Measurements from ENCODE around the gene PDGFD.

PDGFD gene

DNA sequence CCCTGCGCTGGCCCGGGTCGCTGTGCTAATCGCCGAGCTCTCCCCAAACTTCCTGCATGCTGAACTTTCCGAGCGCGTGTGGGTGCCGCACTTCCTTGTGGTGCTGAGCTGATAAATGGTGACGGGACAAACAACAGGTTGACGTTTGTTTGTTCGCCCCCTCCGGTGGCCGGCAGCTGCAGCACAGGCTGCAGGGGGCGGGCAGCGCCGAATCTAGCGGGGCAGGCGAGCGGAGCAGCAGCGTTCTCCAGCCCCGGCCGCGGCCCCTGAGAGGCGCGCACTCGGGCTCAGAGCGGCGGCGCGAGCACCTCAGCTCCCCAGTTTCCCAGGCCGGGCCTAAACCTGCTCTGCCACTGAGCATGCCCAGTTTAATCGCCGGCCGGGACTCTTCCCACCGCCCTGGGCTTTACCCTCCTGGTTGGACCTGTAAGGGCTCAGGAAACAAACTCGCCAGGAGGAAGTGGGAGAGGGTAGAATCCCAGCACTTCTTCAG, at the start of gene PDGFD:
TSS of gene PDGFD (minus strand) at position 120 of the 493 bp plus-strand sequence.
- no peak for DNase-seq (ENCODE audit: extremely low read depth in 1 of 2, low read depth in 1 of 2)

DNA sequence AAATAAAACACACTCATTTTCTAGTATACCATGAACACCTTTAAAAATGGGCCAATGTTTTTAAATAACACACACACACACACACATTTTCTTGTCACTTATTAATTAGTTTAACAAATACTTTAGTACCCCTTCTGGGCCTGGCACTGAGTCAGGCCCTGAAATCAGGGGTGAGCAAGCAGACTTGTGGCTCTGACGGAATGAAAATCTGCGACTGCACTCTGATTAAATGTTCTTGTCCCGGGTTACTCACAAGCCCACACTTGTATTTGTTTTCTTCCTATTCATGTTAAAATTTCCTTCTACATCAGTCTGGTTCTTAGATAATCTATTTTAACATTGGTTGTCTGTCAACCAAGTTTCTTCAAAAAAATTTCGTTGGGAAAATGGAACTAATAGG, 43.0 kb upstream of the PDGFD start:
- no peak for DNase-seq (ENCODE audit: extremely low read depth in 1 of 2, low read depth in 1 of 2)

DNA sequence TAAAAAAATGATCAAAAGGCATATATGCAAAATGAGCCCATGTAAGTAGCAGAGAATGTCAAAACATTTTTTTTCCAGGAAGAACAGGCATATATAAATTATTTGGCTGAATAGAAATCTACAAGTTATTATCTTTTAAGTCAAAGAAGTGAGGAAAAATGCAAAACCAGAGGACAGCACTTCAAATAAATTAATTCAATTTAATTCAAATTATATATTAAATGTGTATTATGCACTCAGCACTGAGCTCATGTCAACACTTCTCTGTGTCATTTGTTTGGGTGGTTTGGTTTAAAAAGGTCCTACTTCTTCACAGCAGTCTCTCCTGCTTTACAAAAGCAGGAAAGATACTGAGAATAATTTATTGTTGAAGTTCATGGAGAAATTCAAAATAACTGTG, 41.9 kb upstream of the PDGFD start:
- DNase-seq (ENCODE audit: extremely low read depth in 1 of 2, low read depth in 1 of 2) = no peak

DNA sequence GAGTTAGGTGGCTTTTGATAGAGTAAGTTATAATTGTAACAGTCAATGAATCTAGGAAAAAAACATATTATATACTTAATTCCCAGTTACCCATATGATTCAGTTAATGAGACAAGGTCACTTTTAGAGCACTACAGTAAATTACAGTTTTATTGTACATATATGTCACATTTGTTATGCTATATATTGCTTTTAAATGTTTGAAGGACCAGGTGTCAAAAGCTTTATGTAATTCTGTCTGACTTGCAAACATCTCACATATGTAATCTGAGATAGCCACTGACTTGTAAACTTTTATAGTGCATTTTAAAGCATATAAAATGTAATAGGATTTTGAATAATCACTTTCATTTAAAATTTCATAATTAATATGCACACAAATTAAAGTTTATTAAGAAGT, 36.7 kb upstream of the PDGFD start:
- DNase-seq (ENCODE audit: extremely low read depth in 1 of 2, low read depth in 1 of 2) = no peak

GRCh38 chr11:104199053-104199452, 35.1 kb upstream of the PDGFD start:
- DNase-seq (ENCODE audit: extremely low read depth in 1 of 2, low read depth in 1 of 2) = no peak

DNA sequence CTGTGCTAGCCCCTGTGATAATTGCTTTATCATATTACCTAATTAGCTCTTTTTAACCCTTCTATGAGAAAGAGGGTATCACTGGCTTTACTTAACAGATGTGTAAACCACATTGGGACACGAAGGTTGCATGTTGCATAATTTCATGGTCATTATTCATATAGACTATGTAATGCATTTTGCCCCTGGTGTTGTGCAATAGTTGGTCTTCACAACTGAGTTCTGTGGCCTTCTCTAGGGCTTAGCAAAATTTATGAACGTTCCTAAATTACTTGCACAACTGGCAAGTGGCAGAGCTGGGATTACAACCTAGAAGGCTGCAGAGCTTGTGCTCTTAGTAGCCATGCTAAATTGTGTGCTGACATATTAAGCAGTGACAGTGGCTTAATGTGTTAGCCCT, 34.6 kb upstream of the PDGFD start:
- DNase-seq (ENCODE audit: extremely low read depth in 1 of 2, low read depth in 1 of 2) = no peak

- no peak for DNase-seq (ENCODE audit: extremely low read depth in 1 of 2, low read depth in 1 of 2)
Observed at GRCh38 chr11:104191124-104191523, 27.2 kb upstream of the PDGFD start.

DNA sequence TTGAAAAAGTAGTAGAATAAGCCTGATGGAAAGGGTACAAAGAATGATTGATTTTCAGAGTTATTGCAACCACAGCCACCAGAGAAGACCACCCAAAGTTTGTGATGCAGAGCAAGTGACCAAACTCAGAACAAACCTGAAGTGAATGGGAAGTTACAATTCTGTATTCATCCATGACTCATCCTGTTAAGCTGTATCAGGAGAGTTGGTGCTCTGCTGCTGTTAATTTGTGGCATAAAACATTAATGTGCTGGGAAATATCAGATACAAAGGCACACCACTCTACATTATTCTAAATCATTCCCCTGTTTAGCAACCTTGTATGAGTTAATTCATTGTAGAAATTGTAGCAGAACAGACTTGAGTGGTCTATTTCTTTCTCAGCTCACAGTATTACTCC, 19.6 kb upstream of the PDGFD start:
- DNase-seq (ENCODE audit: extremely low read depth in 1 of 2, low read depth in 1 of 2) = no peak

DNA sequence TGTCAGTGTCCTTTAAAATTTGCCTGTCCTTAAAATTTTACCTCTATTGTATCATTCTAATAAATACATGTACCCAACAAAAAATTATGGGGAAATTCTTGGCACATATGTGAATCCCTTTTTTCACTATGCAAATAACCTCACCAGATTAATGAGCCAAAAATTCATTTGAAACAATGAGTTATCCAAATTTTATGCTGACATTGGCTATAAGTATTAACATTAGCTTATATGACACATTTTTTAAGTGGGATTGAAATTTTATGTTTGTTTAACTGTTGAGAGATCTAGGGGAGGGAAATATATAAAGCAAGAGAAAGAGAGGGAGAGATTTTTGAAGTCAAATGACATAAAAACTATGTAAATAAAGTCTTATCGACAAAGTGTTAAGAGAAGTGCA, 11.8 kb upstream of the PDGFD start:
- no peak for DNase-seq (ENCODE audit: extremely low read depth in 1 of 2, low read depth in 1 of 2)

- no peak for DNase-seq (ENCODE audit: extremely low read depth in 1 of 2, low read depth in 1 of 2)
Observed at GRCh38 chr11:104169091-104169490, 5.1 kb upstream of the PDGFD start.

DNA sequence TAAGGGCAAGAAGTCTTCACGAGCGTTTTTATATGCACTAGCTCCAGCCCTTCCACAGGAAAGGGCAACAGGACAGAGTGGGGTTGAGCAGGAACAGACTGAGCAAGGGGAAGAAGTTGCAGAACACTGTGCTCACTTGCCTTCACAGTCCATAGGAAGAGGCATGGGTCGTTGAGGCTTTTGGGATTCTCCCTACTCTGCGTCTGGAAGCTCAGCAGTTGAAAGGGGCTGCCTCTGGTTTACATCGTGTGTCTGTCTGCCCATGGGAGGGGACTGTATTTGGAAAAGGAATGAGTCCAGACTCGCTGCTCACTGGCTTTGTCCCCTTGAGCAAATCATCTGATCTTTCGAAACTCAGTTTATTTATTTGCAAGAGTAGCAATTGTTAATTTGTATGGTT, 1.1 kb upstream of the PDGFD start:
- DNase-seq (ENCODE audit: extremely low read depth in 1 of 2, low read depth in 1 of 2) = no peak

DNA sequence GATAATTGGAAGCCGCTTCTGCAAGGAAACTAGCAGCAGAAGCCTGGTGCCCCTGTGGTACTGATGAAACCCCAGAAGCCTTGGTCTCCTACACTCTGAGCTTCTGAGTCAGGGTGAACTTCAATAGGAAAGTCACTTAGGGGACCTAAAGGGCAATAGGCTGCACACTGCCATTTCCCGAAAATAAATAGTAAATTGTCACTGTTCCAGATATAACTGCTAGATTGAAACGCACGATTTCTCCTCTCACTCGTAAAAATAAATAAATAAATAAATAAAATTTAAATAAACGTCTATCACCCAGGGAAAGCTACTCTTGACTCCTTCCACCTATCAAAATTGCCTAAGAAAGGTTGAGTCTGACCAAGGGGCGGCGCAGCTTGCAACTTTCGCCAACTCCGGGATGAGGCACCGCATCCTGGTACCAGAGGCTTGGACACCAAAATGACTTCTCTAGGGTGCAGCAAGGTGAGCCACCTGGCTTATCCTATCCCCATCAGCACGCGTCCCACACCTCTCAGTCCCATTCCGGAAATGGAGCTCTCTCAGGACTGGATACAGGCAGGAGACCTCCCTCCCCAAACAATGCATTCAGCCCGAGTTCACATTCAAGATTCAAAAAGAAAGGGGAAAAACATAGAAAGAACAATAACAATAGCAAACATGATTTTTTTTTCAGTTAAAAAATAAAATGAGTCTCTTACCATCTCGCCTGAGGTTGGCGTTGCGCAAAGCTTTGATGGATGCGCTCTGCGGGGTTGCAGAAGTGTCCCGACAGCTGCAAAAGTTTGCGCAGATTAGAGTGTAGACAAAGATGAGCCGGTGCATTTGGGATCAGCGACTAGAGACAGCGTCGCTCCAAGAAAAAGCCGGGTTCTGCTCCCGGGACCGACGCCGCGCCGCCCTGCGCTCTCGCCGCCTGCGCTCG, 583 bp downstream of the PDGFD start:
- DNase-seq (ENCODE audit: extremely low read depth in 1 of 2, low read depth in 1 of 2) = no peak

DNA sequence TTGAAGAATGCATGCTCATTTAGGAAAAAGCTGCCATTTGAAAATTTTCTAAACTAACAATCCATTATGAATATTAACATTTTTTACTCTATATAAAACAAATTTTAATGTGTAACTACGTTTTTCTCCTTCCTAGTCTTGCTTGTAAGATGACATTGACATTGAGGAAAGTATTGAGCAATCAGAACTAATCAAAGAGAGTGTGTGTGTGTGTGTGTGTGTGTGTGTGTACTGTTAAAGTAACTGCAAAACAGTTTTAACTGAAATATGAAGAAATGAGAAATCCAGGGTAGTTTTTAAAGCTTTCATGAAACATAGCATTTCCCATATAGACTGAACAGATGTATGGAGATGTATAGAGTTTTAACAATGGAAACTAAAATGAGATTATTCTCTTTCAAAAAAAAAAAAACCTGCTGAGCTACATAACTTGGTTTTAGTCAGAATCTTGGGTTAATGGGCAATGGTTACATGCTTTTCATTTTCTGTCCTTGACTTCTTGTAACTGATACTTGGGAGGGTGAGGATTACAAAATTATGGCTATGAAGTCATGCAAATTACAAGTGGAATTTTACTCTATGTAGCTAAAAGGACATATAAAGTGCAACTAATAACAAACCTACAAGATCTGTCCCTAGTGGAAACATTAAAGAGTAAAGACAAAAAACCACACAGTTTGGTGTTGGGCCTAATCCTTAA, 2.0 kb downstream of the PDGFD start:
- no peak for DNase-seq (ENCODE audit: extremely low read depth in 1 of 2, low read depth in 1 of 2)

GRCh38 chr11:104159356-104159755, 4.6 kb downstream of the PDGFD start:
- no peak for DNase-seq (ENCODE audit: extremely low read depth in 1 of 2, low read depth in 1 of 2)

- DNase-seq (ENCODE audit: extremely low read depth in 1 of 2, low read depth in 1 of 2) = no peak
Observed at GRCh38 chr11:104155375-104155774, 8.6 kb downstream of the PDGFD start.

DNA sequence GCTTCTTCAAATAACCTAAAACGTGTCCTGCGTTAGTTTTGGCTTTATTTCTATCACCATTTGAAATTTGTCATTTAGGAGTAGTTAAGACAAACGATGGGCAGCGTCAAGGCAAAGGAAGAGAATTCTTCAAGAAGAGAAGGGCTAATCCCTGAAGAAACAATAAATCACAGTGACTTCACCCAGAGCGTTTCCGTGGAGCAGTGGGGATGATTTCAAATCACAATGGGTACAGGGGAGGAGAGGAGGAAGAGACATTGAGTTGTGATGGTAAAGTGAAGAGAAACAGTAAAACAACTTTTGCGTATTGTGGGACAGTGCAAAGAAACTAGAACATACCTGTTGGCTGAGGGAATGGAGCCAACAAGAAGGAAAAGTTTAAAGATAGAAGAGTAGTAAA, 9.7 kb downstream of the PDGFD start:
- no peak for DNase-seq (ENCODE audit: extremely low read depth in 1 of 2, low read depth in 1 of 2)

DNA sequence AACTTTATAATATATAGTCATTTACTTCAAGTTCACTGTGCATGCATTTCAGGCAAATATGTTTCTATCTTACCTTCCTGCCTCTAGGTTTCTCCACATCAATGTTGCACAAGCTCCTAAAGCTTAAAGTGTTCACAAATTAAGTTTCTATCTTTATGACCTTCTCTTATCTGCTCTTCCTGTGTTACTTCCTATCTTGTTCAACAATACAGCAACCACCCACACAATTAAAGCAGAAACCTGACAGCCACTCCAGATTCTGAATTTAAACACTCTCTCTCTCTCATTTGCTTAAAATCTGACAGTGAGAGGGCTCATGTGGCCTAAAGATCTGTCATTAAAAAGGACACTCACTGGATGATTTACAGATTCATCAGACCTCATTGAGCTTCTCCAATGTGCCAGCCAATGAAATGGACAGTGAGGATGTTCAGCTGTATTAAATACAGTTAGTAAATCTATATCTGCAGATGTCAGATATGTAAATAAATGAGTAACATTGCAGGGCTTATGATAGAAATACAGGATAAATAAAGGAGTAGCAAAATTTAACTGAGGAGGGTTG, 10.9 kb downstream of the PDGFD start:
- no peak for DNase-seq (ENCODE audit: extremely low read depth in 1 of 2, low read depth in 1 of 2)

DNA sequence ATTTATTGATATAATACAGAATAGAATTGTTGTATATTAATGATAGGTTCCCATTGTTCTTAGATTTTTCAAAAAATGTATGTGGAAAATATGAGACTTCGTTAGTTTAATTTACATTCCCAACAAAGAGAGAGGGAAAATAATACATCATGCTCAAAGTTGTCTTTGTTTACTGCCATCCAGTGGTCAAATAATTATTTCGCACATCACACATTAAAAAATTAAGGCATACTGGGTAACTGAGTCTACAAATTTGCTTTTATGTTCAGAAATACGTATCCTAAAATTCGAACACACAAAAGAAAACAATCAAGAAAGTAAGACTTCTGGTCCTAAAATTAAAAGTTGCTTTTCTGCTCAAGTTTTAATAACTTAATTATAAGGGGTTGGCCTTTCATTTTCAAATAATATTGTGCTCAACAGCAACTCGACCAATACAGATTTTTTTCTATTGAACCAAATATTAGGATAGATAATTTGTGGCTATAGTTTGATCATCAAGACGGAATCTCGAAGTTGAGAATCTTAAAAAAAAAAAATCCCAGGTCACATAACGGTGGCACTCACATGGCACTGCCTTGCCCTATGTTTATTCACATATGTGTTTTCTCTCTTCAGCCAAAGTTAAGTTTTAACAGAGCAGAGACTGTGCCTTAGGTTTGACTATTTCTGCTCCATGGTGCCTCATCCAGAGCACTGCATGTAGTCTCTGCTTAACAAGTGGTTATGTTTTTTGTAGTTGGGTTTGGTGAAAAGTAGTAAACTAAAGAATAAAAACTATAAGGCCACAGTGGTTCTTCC, 12.3 kb downstream of the PDGFD start:
- no peak for DNase-seq (ENCODE audit: extremely low read depth in 1 of 2, low read depth in 1 of 2)

- no peak for DNase-seq (ENCODE audit: extremely low read depth in 1 of 2, low read depth in 1 of 2)
Observed at GRCh38 chr11:104148706-104149105, 15.2 kb downstream of the PDGFD start.

GRCh38 chr11:104148074-104148473, 15.9 kb downstream of the PDGFD start:
- DNase-seq (ENCODE audit: extremely low read depth in 1 of 2, low read depth in 1 of 2) = no peak

DNA sequence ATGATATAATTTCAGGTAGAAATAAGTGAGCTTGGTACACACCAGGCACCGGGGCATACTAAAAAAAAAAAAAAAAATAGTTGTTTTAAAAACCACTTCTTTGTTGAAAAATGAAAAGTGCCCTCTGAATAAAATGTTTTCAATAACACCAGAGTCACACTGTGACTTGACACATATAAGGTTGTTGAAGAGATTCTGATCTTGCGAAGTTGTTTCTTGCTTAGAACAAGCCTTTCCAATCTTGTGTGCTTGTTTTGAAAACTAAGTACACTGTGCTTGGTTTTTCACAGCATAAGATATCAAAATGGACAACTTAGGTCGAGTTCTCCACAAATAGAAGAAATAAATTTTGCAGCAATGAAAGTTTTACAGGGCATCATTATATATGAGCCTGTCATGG, 17.0 kb downstream of the PDGFD start:
- no peak for DNase-seq (ENCODE audit: extremely low read depth in 1 of 2, low read depth in 1 of 2)
